ENCODE results near the gene PSMC6. TPM values are rescaled to one million over a fixed set of nuclear protein-coding genes. Genes with fewer than 3 reads are reported as not detected.

The PSMC6 gene
- polyA plus RNA-seq, 1 of the 3 experiments (the other 2 are of a cell fraction): 37.9 TPM

DNA sequence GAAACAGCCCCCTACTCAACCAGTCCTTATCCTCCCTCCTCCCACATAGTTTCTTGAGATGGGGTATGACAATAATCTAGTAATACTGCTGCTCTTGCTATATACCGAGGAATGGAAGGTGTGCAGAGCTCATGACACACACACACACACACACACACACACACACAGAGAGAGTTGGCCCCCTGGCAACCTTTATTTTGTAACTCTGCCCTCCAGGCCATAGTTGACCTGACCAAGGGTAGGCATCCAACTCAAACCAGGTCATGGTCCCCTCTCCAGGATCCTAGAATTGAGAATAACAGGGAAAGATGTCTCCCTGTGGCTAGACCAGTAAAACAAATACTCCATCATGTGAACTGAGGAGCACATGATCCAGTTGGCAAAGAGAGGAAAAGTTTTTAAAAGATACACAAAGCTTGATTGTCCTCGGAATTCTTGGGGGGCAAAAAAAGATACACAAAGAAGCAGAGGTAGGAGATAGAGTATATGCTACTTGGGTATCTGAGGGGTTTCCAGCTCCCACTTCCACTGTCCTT, 22.9 kb upstream of the PSMC6 start (continued):
- TF ChIP-seq NRF1 (IDR thresholded peaks at IDR 0.05; ENCODE audit: low read depth, low read length) (no peak), MXI1 (IDR thresholded peaks at IDR 0.05; ENCODE audit: low read depth, low read length) (no peak), FOXM1 (IDR thresholded peaks at IDR 0.05; ENCODE audit: low read depth) (no peak)
- TF ChIP-seq, protein P1, sequence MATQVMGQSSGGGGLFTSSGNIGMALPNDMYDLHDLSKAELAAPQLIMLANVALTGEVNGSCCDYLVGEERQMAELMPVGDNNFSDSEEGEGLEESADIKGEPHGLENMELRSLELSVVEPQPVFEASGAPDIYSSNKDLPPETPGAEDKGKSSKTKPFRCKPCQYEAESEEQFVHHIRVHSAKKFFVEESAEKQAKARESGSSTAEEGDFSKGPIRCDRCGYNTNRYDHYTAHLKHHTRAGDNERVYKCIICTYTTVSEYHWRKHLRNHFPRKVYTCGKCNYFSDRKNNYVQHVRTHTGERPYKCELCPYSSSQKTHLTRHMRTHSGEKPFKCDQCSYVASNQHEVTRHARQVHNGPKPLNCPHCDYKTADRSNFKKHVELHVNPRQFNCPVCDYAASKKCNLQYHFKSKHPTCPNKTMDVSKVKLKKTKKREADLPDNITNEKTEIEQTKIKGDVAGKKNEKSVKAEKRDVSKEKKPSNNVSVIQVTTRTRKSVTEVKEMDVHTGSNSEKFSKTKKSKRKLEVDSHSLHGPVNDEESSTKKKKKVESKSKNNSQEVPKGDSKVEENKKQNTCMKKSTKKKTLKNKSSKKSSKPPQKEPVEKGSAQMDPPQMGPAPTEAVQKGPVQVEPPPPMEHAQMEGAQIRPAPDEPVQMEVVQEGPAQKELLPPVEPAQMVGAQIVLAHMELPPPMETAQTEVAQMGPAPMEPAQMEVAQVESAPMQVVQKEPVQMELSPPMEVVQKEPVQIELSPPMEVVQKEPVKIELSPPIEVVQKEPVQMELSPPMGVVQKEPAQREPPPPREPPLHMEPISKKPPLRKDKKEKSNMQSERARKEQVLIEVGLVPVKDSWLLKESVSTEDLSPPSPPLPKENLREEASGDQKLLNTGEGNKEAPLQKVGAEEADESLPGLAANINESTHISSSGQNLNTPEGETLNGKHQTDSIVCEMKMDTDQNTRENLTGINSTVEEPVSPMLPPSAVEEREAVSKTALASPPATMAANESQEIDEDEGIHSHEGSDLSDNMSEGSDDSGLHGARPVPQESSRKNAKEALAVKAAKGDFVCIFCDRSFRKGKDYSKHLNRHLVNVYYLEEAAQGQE (IDR thresholded peaks at IDR 0.05; ENCODE audit: low read depth, low read length): no peak

DNA sequence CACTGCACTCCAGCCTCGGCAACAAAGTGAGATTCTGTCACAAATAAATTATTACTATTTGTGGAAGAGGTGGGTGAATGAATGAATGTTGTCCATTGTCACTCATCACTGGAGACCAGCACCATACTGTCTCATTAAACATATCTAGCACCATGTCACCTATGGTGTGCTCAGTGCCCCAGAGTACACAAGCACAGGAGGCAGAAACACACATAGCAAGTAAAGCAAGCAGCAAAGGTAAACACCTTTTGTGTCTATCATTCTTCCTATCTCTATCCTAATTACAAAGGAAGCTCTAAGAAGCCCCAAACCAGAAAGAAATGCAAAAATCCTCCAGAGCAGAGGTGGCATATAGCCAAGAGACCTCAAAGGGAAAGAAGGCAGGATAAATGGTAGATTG, 20.8 kb upstream of the PSMC6 start:
- H3K27ac ChIP-seq (ENCODE audit: low read depth in 2 of 2, low read length in 1 of 2): no peak overlapping the region
- peaks cover 3 to 10% of the 10 kb centered on the region in 2 experiments for H3K36me3 ChIP-seq (replicated peaks in 1 of 2; ENCODE audit: control insufficient read depth in 1 of 2, insufficient read depth in 2 of 2, low read length in 1 of 2)
- no peak overlapping the region for H3K4me2 ChIP-seq
- no peaks in the 10 kb centered on the region for H3F3A ChIP-seq (replicated peaks; ENCODE audit: insufficient read depth)
- H3K79me2 ChIP-seq (ENCODE audit: insufficient read depth): peaks cover 90% of the 10 kb centered on the region
- H3K4me1 ChIP-seq (ENCODE audit: control insufficient read depth in 1 of 2, insufficient read depth in 2 of 2, low read depth in 1 of 2, low read length in 1 of 2): no peaks in the 10 kb centered on the region; a peak in 2 of 4 replicates
- TF ChIP-seq, protein P2, sequence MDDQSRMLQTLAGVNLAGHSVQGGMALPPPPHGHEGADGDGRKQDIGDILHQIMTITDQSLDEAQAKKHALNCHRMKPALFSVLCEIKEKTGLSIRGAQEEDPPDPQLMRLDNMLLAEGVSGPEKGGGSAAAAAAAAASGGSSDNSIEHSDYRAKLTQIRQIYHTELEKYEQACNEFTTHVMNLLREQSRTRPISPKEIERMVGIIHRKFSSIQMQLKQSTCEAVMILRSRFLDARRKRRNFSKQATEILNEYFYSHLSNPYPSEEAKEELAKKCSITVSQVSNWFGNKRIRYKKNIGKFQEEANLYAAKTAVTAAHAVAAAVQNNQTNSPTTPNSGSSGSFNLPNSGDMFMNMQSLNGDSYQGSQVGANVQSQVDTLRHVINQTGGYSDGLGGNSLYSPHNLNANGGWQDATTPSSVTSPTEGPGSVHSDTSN (IDR thresholded peaks at IDR 0.05): no peak
- TF ChIP-seq YY1 (IDR thresholded peaks at IDR 0.05; ENCODE audit: low read depth): no peak
- TF ChIP-seq, protein P1 (IDR thresholded peaks at IDR 0.05; ENCODE audit: low read depth, low read length): no peak
- TF ChIP-seq RXRA (IDR thresholded peaks at IDR 0.05; ENCODE audit: borderline replicate concordance, low read depth): no peak
- TF ChIP-seq, protein P3, sequence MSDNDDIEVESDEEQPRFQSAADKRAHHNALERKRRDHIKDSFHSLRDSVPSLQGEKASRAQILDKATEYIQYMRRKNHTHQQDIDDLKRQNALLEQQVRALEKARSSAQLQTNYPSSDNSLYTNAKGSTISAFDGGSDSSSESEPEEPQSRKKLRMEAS (IDR thresholded peaks at IDR 0.05; ENCODE audit: low read depth): no peak
- TF ChIP-seq, protein P4, sequence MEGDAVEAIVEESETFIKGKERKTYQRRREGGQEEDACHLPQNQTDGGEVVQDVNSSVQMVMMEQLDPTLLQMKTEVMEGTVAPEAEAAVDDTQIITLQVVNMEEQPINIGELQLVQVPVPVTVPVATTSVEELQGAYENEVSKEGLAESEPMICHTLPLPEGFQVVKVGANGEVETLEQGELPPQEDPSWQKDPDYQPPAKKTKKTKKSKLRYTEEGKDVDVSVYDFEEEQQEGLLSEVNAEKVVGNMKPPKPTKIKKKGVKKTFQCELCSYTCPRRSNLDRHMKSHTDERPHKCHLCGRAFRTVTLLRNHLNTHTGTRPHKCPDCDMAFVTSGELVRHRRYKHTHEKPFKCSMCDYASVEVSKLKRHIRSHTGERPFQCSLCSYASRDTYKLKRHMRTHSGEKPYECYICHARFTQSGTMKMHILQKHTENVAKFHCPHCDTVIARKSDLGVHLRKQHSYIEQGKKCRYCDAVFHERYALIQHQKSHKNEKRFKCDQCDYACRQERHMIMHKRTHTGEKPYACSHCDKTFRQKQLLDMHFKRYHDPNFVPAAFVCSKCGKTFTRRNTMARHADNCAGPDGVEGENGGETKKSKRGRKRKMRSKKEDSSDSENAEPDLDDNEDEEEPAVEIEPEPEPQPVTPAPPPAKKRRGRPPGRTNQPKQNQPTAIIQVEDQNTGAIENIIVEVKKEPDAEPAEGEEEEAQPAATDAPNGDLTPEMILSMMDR (IDR thresholded peaks at IDR 0.05): no peak
- TF ChIP-seq FOXM1 (IDR thresholded peaks at IDR 0.05; ENCODE audit: low read depth): no peak
- no peak for TF ChIP-seq SMC3 (IDR thresholded peaks at IDR 0.05; ENCODE audit: low read depth, low read length)
- TF ChIP-seq CHD2 (IDR thresholded peaks at IDR 0.05; ENCODE audit: low read length, partially characterized antibody): no peak
- TF ChIP-seq RAD21 (IDR thresholded peaks at IDR 0.05; ENCODE audit: low read length): no peak
- no peak for TF ChIP-seq ELF1 (IDR thresholded peaks at IDR 0.05)
- no peak for TF ChIP-seq TEAD4 (IDR thresholded peaks at IDR 0.05; ENCODE audit: borderline replicate concordance, insufficient read depth)
- no peak for TF ChIP-seq GABPA (IDR thresholded peaks at IDR 0.05; ENCODE audit: low read depth)
- TF ChIP-seq TAF1 (IDR thresholded peaks at IDR 0.05; ENCODE audit: borderline replicate concordance, low read depth, low read length): no peak
- no peak for TF ChIP-seq EP300 (IDR thresholded peaks at IDR 0.05; ENCODE audit: borderline replicate concordance in 1 of 2, low read depth in 1 of 2, low read length in 1 of 2)
- TF ChIP-seq, protein P5, sequence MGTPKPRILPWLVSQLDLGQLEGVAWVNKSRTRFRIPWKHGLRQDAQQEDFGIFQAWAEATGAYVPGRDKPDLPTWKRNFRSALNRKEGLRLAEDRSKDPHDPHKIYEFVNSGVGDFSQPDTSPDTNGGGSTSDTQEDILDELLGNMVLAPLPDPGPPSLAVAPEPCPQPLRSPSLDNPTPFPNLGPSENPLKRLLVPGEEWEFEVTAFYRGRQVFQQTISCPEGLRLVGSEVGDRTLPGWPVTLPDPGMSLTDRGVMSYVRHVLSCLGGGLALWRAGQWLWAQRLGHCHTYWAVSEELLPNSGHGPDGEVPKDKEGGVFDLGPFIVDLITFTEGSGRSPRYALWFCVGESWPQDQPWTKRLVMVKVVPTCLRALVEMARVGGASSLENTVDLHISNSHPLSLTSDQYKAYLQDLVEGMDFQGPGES (IDR thresholded peaks at IDR 0.05; ENCODE audit: low read depth, low read length): no peak
- no peaks in the 10 kb centered on the region for H3K9me2 ChIP-seq
- DNase-seq: no peak
- H3K4me3 ChIP-seq (ENCODE audit: low read depth in 2 of 2, low read length in 1 of 2): no peak overlapping the region
- no peak overlapping the region for H2AFZ ChIP-seq (ENCODE audit: low read depth)
- no peak overlapping the region for H3K9ac ChIP-seq
- ChIA-PET CTCF (no interaction called here), POLR2A (no interaction called here)
- peaks cover 20% of the 10 kb centered on the region; the same call in 1 of the 2 replicates for H4K20me1 ChIP-seq (ENCODE audit: insufficient read depth)
- WGBS (ENCODE audit: low lambda C conversion rate): 100% methylated on average over 1 of the region's 1 CpG
- no peaks in the 10 kb centered on the region for H3K27me3 ChIP-seq (ENCODE audit: insufficient read depth)
- no peaks in the 10 kb centered on the region for H3K9me3 ChIP-seq
